T-helper 17 cell (primary cell): ENCODE data around the gene SRPK1. TPM values are rescaled to one million over a fixed set of nuclear protein-coding genes. Genes with fewer than 3 reads are reported as not detected.

ENCODE experiments used
- ATAC-seq: fragments of 150-1000 bp; cut with Tn5 transposase; 2 replicates; pipeline ENCODE4 v1.10.0; 2021; ENCODE audit warnings: mild to moderate bottlenecking, moderate library complexity
- DNase-seq, 3 donors: peaks; one replicate each; pipeline versions ENCODE4 v3.0.0 to v3.0.0-alpha.2; 2020 to 2021
- H3K9me3 ChIP-seq: one replicate; pipeline ENCODE4 v1.7.0; 2013; ENCODE audit warnings: low read length, mild to moderate bottlenecking; ENCODE audit not compliant: control insufficient read depth, poor library complexity, severe bottlenecking
- H3K27ac Mint-ChIP-seq: one replicate; pipeline ENCODE4 v1.8.0; 2022; ENCODE audit warnings: mild to moderate bottlenecking, moderate library complexity, mixed read lengths
- H3K27me3 Mint-ChIP-seq: one replicate; pipeline ENCODE4 v1.8.0; 2022; ENCODE audit warnings: mixed read lengths
- H3K36me3 Mint-ChIP-seq: one replicate; pipeline ENCODE4 v1.8.0; 2022; ENCODE audit warnings: low read depth, mixed read lengths
- H3K4me1 Mint-ChIP-seq: one replicate; pipeline ENCODE4 v1.8.0; 2022; ENCODE audit warnings: mild to moderate bottlenecking, mixed read lengths
- H3K4me3 Mint-ChIP-seq: one replicate; pipeline ENCODE4 v1.8.0; 2022; ENCODE audit warnings: mild to moderate bottlenecking, moderate library complexity, mixed read lengths
- total RNA-seq, 4 donors: library from RNA in 2 of 4; stranded (reverse) in 2 of 4; gene quantifications; one replicate each; pipeline ENCODE4 v1.2.3 and lab custom pipeline; 2022 to 2026

SRPK1 gene
- total RNA-seq, 2 donors from 2014 or later, result 44.9 to 46.4 TPM

GRCh38 chr6:35811699-35811995, 109.3 kb downstream of the SRPK1 start:
- no peak overlapping the region for H3K27ac Mint-ChIP-seq
- no peaks in the 10 kb centered on the region for H3K9me3 ChIP-seq
- H3K36me3 Mint-ChIP-seq, result no peaks in the 10 kb centered on the region
- H3K27me3 Mint-ChIP-seq, result peaks cover 21% of the 10 kb centered on the region
- ATAC-seq (no peak), DNase-seq (no peak)
- no peak overlapping the region for H3K4me3 Mint-ChIP-seq
- peaks cover 4% of the 10 kb centered on the region for H3K4me1 Mint-ChIP-seq

GRCh38 chr6:35810971-35811698, 109.8 kb downstream of the SRPK1 start:
- H3K36me3 Mint-ChIP-seq, result no peaks in the 10 kb centered on the region
- no peak overlapping the region for H3K27ac Mint-ChIP-seq
- H3K4me1 Mint-ChIP-seq, result peaks cover 4% of the 10 kb centered on the region
- DNase-seq (no peak), ATAC-seq (no peak)
- no peaks in the 10 kb centered on the region for H3K9me3 ChIP-seq
- H3K27me3 Mint-ChIP-seq, result peaks cover 26% of the 10 kb centered on the region
- H3K4me3 Mint-ChIP-seq, result no peak overlapping the region

- DNase-seq (no peak), ATAC-seq (no peak)
- H3K4me3 Mint-ChIP-seq, result no peak overlapping the region
- H3K36me3 Mint-ChIP-seq, result no peaks in the 10 kb centered on the region
- H3K27me3 Mint-ChIP-seq, result peaks cover 31% of the 10 kb centered on the region
- peaks cover 4% of the 10 kb centered on the region for H3K4me1 Mint-ChIP-seq
- no peak overlapping the region for H3K27ac Mint-ChIP-seq
- H3K9me3 ChIP-seq, result no peaks in the 10 kb centered on the region
Observed at GRCh38 chr6:35809809-35810208, 111.1 kb downstream of the SRPK1 start.

DNA sequence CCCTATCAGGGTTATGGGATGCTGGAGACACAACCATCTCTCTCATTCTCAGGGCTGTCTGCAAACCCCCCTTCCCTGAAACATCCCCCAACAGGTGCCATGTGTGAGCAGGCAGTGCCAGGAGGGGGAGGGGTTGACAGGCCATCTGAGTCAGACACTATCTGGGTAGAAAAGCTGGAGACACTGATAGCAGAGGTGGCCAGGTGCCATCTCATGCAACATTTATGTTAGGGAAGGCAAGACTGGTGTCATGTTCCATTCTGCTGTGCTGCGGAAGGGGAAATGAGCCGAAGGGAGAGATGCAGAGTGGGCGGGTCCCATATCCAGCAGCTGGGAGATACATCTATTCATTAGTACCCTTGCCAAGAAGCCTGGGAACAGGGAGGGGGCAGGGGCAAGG, 112.2 kb downstream of the SRPK1 start:
- no peak for DNase-seq
- Mint-ChIP-seq H3K27me3 (peaks cover 31% of the 10 kb centered on the region), H3K4me1 (peaks cover 4% of the 10 kb centered on the region)

GRCh38 chr6:35804996-35805736, 115.7 kb downstream of the SRPK1 start, which contains the start of gene LHFPL5:
Gene LHFPL5 (plus strand): TSS chr6:35805352. CDS start chr6:35805671, 319 bp downstream.
- peak; percentile 77 for ATAC-seq
- H3K4me3 Mint-ChIP-seq, result no peak within 1 kb of the TSS
- H3K27ac Mint-ChIP-seq, result no peak within 1 kb of the TSS
- H3K36me3 Mint-ChIP-seq, result no peaks in the 10 kb centered on the region
- peaks cover 25% of the 10 kb centered on the region for H3K27me3 Mint-ChIP-seq
- DNase-seq, result peak; percentile 23 to 44 (median 39)
- no peaks in the 10 kb centered on the region for H3K9me3 ChIP-seq
- no peaks in the 10 kb centered on the region for H3K4me1 Mint-ChIP-seq

More for the DNA sequence above, 112.2 kb downstream of the SRPK1 start:
- Mint-ChIP-seq H3K27ac (no peak overlapping the region), H3K36me3 (no peaks in the 10 kb centered on the region), H3K4me3 (no peak overlapping the region)
- H3K9me3 ChIP-seq, result no peaks in the 10 kb centered on the region
- no peak for ATAC-seq

GRCh38 chr6:35801148-35801547, 119.8 kb downstream of the SRPK1 start:
- H3K4me1 Mint-ChIP-seq, result no peaks in the 10 kb centered on the region
- no peaks in the 10 kb centered on the region for H3K9me3 ChIP-seq
- no peaks in the 10 kb centered on the region for H3K36me3 Mint-ChIP-seq
- no peak for ATAC-seq
- H3K4me3 Mint-ChIP-seq, result no peak overlapping the region
- no peak for DNase-seq
- peaks cover 24% of the 10 kb centered on the region for H3K27me3 Mint-ChIP-seq
- H3K27ac Mint-ChIP-seq, result no peak overlapping the region

GRCh38 chr6:35798706-35799105, 122.2 kb downstream of the SRPK1 start:
- H3K9me3 ChIP-seq, result no peaks in the 10 kb centered on the region
- ATAC-seq (no peak), DNase-seq (no peak)
- H3K27ac Mint-ChIP-seq, result no peak overlapping the region
- H3K4me3 Mint-ChIP-seq, result no peak overlapping the region
- peaks cover 28% of the 10 kb centered on the region for H3K27me3 Mint-ChIP-seq
- no peaks in the 10 kb centered on the region for H3K4me1 Mint-ChIP-seq
- no peaks in the 10 kb centered on the region for H3K36me3 Mint-ChIP-seq

DNA sequence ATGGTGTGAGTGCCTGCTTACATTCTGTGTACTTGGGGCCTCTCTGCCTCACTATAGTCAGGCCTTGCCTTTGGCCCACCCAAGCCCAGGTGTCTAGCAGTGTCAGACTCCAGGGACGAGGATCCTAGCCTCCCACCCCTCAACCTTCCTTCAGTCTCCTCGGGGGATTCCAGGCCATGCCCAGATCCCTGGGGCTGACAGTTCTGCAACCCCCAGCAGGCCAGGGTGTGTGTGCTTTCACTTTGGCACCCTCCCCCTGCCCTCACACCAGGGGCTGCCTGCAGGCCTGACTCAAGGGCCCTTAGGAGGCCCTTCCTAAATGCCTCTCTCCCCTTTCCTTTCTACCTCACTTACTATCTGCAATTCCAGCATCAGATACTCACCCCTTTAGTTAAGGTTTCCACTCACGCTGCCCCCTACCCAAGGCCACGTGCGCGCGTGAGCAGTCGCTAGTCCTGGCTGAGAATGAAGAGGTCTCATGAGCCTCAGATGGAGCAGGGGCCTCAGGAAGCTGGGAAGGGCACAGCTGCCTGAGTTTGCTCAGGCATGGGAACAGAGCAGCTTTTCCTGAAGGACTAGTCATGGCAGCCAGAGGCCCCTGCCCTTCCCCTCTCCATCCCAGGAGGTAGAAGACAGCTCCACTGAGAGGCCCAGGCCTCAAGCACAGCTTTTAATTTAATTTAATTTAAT, 122.9 kb downstream of the SRPK1 start:
- Mint-ChIP-seq H3K4me3 (no peak overlapping the region), H3K36me3 (no peaks in the 10 kb centered on the region), H3K27ac (no peak overlapping the region), H3K4me1 (no peaks in the 10 kb centered on the region), H3K27me3 (peaks cover 28% of the 10 kb centered on the region)
- ATAC-seq (no peak), DNase-seq (no peak)
- no peaks in the 10 kb centered on the region for H3K9me3 ChIP-seq

DNA sequence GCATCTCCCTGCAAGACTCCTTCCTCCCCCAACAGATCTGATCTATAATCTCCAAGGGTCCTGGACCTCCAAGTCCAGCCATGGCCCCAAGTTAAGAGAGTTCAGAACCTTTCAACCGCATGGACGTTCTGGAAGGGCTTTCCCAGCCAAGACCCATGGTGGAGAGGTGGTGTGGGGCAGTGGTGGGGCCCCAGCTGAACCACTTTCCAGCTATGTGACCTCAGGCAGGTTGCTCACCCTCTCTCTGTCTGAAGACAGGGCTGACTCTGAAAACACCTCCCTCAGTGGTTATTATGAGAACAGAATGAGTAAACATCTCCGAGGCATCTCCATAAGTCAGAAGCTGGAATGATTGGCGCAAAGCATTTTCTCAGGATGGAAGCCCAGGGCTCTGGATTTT, 124.7 kb downstream of the SRPK1 start:
- Mint-ChIP-seq H3K27ac (peak overlapping the region; percentile 79), H3K4me3 (no peak overlapping the region), H3K36me3 (no peaks in the 10 kb centered on the region), H3K27me3 (peaks cover 29% of the 10 kb centered on the region), H3K4me1 (no peaks in the 10 kb centered on the region)
- no peak for ATAC-seq
- DNase-seq, result no peak
- H3K9me3 ChIP-seq, result no peaks in the 10 kb centered on the region

DNA sequence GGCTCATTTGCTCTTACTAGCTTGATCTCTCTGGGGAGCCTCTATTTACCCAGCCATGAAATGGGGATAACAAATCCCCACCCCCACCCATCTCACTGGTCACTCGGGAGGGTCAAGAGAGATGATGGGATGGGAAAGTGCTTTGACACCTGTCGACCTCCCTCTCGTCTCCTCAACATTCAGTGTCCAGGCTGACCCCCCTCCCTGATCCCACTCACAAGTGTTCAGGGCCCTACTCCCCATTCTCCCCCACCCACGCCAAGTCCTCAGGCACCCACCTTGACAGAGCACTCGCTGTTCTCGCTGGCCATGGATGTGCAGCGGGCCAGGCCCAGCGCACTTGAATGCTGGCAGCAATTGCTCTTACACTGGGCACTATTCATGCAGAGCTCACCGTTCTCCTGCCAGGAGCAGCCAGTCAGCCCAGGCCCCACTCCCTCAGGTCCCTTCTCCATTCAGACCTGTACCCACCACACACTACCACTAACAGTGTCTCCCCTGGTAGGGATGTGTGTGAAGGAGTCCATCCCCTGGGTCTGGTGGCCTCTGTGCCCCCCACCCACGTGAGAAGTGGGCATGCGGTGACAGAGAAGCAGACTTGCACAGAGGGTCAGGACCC, 125.3 kb downstream of the SRPK1 start:
- H3K36me3 Mint-ChIP-seq, result no peaks in the 10 kb centered on the region
- H3K9me3 ChIP-seq, result no peaks in the 10 kb centered on the region
- no peak overlapping the region for H3K27ac Mint-ChIP-seq
- no peak for DNase-seq
- no peaks in the 10 kb centered on the region for H3K4me1 Mint-ChIP-seq
- no peak for ATAC-seq
- H3K27me3 Mint-ChIP-seq, result peaks cover 36% of the 10 kb centered on the region
- no peak overlapping the region for H3K4me3 Mint-ChIP-seq

DNA sequence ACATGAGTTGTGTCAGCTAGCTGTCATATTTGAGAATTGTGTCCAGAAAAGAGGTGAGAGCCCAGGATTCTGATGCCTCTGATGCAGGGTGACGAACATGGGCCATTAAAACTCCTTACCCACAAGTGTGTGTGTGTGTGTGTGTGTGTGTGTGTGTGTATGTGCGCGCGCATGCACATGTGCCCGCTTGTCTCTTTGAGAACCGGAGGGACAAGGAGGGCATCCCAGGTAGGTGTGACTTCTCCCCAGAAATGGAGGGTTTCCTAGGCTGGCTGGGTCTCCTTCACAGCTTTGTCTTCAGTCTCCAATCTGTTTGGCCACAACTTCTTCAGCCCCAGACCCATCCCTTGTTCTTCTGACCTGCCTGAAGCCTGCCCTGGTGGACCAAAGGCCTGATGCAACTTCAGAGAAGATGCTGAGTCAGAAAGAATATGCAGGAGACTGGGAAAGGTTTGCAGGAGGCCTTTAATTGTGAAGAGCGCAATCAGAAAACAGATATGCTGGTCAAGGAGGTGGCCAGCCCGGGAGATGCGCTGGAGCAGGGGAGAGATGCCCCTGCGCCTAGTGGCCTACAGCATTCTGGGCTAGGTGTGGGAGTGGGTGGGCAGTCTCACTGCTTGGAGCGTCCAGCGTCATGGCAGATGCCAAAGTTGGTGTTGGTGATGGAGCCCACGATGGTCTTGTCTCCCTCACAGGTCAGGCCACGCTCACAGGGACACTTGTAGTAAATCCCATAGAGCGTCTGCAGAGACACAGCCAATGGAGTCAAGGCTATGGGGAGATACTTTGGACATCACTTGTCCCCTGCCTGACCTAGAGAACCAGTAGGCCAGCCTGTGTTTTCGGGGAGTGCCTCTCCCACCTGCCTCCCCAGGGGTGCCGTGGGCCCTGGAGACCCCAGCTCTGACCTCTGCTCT, 126.1 kb downstream of the SRPK1 start:
- Mint-ChIP-seq H3K4me1 (no peaks in the 10 kb centered on the region), H3K27ac (no peak overlapping the region), H3K27me3 (peaks cover 42% of the 10 kb centered on the region), H3K36me3 (peaks cover 2% of the 10 kb centered on the region), H3K4me3 (no peak overlapping the region)
- H3K9me3 ChIP-seq, result no peaks in the 10 kb centered on the region
- ATAC-seq, result no peak
- DNase-seq, result no peak

DNA sequence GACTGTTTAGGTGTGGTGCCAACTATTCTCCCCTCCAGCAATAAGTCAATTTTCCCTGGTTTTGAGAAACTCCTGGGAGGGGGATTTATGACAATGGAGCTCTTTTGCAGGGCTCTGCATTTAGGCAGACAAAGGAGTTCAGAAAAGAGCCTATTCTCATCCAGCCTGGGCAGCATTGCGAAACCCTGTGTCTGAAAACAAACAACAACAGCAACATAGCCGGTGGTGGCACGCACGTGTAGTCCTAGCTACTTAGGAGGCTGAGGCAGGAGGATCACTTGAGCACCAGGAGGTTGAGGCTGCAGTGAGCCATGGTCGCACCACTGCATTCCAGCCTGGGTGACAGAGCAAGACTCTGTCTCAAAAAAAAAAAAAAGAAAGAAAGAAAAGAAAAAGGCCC, 130.2 kb downstream of the SRPK1 start:
- peaks cover 2% of the 10 kb centered on the region for H3K36me3 Mint-ChIP-seq
- H3K4me3 Mint-ChIP-seq, result no peak overlapping the region
- no peak overlapping the region for H3K27ac Mint-ChIP-seq
- H3K4me1 Mint-ChIP-seq, result no peaks in the 10 kb centered on the region
- no peak for ATAC-seq
- no peak for DNase-seq
- H3K27me3 Mint-ChIP-seq, result peaks cover 55% of the 10 kb centered on the region
- no peaks in the 10 kb centered on the region for H3K9me3 ChIP-seq
